Right atrium auricular region (tissue), 2 donors: Measurements from ENCODE around the gene BCAN. TPM values are rescaled to one million over a fixed set of nuclear protein-coding genes. Genes with fewer than 3 reads are reported as not detected.
"Not testable (repeated sequence)": the region's sequence is repeated elsewhere in the genome, so short reads cannot be mapped to it uniquely, and the experiment has no call there.

ENCODE experiments used
- DNase-seq: peaks from one replicate; pipeline ENCODE4 v3.0.0-alpha.2; 2019; ENCODE audit warnings: low spot score
- H3K27ac ChIP-seq, 2 donors: fragments of 200-600 bp; sonication (generic); 1 replicate in 1 of 2; 2 replicates in 1 of 2; pipeline ENCODE4 v1.5.1; 2016 to 2019
- H3K27me3 ChIP-seq, 2 donors: fragments of 200-600 bp; sonication (generic); one replicate each; pipeline versions ENCODE4 v1.5.1 to v1.6.0; 2017 to 2019
- H3K36me3 ChIP-seq: fragments of 200-600 bp; sonication (generic); one replicate; pipeline ENCODE4 v1.5.1; 2016
- H3K4me1 ChIP-seq, 2 donors: fragments of 200-600 bp; sonication (generic); one replicate each; pipeline versions ENCODE4 v1.5.1 to v1.6.0; 2017 to 2019
- H3K4me3 ChIP-seq, 2 donors: fragments of 200-600 bp; sonication (generic); 1 replicate in 1 of 2; 2 replicates in 1 of 2; pipeline ENCODE4 v1.5.1; 2017 to 2019; ENCODE audit warnings: mild to moderate bottlenecking in 1 of 2, moderate library complexity in 1 of 2
- H3K9me3 ChIP-seq, 2 donors: fragments of 200-600 bp; sonication (generic); one replicate each; pipeline ENCODE4 v1.5.1; 2019
- total RNA-seq, 2 donors: library from RNA; depleted of rRNA; stranded (reverse); fragments of >200 nt; gene quantifications; one replicate each; pipeline ENCODE4 v1.1.0, GENCODE V29; 2016
- TF ChIP-seq, protein P1 (sequence below), 2 donors: fragments of 200-600 bp; sonication (generic); IDR thresholded peaks; one replicate each; pipeline ENCODE4 v1.5.1; 2019; ENCODE audit warnings: antibody characterized with exemption in 2 of 2

Gene BCAN
- total RNA-seq, 2 donors from 2014 or later = not detected

DNA sequence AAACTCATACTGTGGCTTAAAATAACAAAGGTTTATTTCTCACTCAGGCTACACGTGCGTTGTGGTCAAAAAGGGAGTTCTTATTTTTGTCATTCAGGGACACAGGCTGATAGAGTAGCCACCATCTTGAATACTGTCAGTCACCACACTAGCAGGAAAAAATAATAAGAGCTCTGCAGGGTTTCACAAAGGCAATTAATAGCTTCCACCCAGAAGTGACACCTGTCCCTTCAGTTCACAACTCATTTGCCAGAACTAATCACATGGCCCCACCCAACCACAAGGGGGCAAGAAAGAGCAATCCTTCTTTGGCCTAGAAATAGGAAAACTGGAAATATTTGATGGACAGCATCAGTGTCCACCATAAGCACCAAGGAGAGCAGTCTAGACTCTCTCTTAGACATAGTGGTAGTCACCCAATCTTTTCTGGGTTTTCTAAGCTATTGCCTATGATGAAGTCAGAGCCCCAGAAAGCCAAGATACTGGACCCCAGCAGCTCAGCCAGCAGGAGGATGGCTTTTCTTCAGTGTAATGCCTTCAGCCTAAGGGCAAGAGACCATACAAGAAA is 14.5 kb upstream of the BCAN start:
- Histone ChIP-seq H3K4me1 (peaks cover 0 to 28% of the 10 kb centered on the region in 2 donors), H3K27ac (no peak overlapping the region), H3K27me3 (peaks cover 8 to 25% of the 10 kb centered on the region in 2 donors), H3K36me3 (no peaks in the 10 kb centered on the region), H3K4me3 (no peak overlapping the region), H3K9me3 (no peaks in the 10 kb centered on the region)
- no peak for DNase-seq
- TF ChIP-seq, protein P1, sequence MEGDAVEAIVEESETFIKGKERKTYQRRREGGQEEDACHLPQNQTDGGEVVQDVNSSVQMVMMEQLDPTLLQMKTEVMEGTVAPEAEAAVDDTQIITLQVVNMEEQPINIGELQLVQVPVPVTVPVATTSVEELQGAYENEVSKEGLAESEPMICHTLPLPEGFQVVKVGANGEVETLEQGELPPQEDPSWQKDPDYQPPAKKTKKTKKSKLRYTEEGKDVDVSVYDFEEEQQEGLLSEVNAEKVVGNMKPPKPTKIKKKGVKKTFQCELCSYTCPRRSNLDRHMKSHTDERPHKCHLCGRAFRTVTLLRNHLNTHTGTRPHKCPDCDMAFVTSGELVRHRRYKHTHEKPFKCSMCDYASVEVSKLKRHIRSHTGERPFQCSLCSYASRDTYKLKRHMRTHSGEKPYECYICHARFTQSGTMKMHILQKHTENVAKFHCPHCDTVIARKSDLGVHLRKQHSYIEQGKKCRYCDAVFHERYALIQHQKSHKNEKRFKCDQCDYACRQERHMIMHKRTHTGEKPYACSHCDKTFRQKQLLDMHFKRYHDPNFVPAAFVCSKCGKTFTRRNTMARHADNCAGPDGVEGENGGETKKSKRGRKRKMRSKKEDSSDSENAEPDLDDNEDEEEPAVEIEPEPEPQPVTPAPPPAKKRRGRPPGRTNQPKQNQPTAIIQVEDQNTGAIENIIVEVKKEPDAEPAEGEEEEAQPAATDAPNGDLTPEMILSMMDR (IDR thresholded peaks at IDR 0.05) = peak; percentile 59 to 72

DNA sequence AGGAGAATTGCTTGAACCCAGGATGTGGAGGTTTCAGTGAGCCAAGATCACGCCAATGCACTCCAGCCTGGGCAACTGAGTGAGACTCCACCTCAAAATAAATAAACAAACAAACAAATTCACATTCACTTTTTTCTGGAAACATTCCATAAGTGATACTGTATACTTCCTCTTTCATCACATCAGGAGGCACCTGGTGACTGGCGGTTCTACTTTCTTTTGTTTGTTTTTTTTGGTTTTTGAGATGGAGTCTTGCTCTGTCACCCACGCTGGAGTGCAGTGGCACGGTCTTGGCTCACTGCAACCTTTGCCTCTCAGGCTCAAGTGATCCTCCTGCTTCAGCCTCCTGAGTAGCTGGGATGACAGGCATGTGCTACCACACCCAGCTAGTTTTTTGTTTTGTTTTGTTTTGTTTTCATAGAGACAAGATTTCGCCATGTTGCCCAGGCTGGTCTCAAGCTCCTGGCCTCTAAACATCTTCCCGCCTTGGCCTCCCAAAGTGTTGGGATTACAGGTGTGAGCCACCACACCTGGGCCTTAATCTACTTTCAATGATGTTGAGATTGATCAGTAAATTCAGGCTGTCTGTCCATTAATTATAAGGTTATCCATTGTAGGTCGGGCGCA is 12.0 kb upstream of the BCAN start:
- no peak for DNase-seq
- H3K4me3 ChIP-seq = no peak overlapping the region
- H3K4me1 ChIP-seq = peaks cover 0 to 11% of the 10 kb centered on the region in 2 donors
- H3K9me3 ChIP-seq = no peaks in the 10 kb centered on the region
- peaks cover 3 to 15% of the 10 kb centered on the region in 2 donors for H3K27me3 ChIP-seq
- H3K36me3 ChIP-seq = no peaks in the 10 kb centered on the region
- TF ChIP-seq, protein P1 (IDR thresholded peaks at IDR 0.05) = no peak
- no peak overlapping the region for H3K27ac ChIP-seq

DNA sequence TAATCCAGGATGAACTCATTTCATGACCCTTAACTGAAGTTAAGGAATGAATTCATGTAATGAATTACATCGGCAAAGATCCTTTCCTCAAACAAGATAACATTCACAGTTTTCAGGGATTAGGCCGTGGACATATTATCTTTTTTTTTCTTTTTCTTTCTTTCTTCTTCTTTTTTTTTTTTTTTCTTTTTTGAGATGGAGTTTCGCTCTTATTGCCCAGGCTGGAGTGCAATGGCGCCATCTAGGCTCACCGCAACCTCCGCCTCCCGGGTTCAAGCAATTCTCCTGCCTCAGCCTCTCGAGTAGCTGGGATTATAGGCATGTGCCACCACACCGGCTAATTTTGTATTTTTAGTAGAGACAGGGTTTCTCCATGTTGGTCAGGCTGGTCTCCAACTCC is 10.8 kb upstream of the BCAN start:
- H3K27me3 ChIP-seq, DNase-seq: not testable (repeated sequence)

DNA sequence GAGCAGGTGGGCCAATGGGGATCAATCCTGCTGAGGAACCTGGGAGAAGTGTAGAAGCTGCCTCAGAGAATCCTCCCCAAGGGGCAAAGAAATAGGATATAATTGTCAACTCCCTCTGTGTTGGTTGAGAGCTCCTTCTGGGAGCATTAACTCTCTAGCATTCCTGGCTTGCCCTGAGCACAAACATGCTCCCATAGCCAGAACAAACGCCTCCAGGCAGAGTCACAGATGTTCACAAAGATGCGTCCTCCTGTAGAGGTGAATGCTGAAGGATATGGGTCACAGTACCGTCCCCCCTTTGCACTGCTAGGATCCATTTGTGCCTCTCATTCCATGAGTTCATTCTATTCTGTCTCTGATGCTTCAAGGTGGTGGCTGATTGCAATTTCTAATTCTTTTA is 9.6 kb upstream of the BCAN start:
- Histone ChIP-seq H3K27me3 (no peaks in the 10 kb centered on the region), H3K4me1 (no peaks in the 10 kb centered on the region), H3K27ac (no peak overlapping the region), H3K4me3 (no peak overlapping the region), H3K9me3 (no peaks in the 10 kb centered on the region), H3K36me3 (no peaks in the 10 kb centered on the region)
- TF ChIP-seq, protein P1 (IDR thresholded peaks at IDR 0.05) = no peak
- no peak for DNase-seq

More for the DNA sequence above, 10.8 kb upstream of the BCAN start:
- not testable (repeated sequence) for H3K9me3 ChIP-seq, H3K4me3 ChIP-seq, H3K36me3 ChIP-seq, H3K27ac ChIP-seq, H3K4me1 ChIP-seq

DNA sequence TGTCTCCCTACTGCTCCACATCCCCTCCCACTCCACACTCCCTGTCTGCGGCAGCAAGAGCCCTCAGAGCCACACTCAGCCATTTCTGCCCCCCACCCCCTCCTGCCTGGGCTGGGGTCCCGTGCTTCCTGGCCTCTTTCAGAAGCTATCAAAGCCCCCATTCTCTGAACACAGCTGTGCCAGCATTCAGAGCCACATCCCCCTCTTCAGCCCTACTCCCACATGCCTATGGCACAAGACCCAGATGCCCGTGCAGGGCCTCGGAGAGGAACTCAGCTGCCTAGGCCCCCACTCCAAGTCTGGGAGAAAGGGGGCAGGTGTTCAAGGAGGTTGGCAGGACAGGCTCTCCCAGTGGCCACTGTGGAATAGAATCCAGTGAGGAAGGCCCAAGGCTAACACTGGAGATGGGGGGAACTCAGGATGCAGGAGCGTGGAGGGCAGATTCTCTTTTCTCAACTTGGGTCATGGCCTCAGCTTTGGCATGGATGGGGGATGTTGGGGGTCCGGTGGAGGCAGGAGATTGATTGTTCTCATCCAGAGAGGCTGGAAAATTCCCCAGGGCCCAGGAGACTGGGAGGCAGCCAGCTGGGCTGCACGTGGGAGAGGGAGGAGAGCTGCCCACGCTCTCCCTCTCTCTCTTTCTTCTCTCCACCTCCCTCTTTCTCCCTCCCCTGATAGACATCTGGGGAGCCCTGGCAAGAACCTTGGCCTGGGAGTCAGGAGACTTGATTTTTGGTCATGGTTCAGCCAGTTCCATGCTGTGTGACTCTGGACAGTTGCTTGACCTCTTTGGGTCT is 3.5 kb upstream of the BCAN start:
- peaks cover 3 to 13% of the 10 kb centered on the region in 2 donors for H3K27me3 ChIP-seq
- no peak for DNase-seq
- no peaks in the 10 kb centered on the region for H3K36me3 ChIP-seq
- H3K9me3 ChIP-seq = no peaks in the 10 kb centered on the region
- TF ChIP-seq, protein P1 (IDR thresholded peaks at IDR 0.05) = no peak
- H3K27ac ChIP-seq = no peak overlapping the region
- peaks cover 0 to 19% of the 10 kb centered on the region in 2 donors for H3K4me1 ChIP-seq
- H3K4me3 ChIP-seq = no peak overlapping the region

DNA sequence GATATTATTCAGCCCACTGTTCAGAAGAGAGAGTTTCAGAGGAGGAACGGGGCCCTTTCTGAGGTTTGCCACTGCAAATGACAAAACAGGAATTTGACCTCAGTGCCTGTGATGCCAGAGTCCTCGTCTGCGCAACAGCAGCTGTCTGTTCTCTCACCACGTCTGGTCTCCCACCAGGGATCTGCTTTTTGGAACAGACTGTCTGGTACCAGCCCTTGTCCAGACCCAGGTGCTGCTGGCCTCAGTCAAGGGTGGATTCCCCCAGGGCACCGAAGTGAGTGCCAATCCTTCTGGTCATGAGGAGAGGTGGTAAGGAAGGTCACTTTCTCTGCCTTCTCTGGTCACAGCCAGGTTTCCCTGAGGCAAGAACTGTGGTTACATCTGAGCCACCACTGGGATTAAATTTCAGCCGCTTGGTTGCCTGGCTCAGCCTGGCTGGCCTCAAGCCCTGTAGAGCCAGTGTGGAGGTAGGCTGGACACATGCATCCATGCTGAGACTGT is 2.3 kb upstream of the BCAN start:
- H3K27me3 ChIP-seq = peaks cover 3 to 13% of the 10 kb centered on the region in 2 donors
- peaks cover 0 to 19% of the 10 kb centered on the region in 2 donors for H3K4me1 ChIP-seq
- H3K36me3 ChIP-seq = no peaks in the 10 kb centered on the region
- TF ChIP-seq, protein P1 (IDR thresholded peaks at IDR 0.05) = no peak
- H3K9me3 ChIP-seq = no peaks in the 10 kb centered on the region
- no peak overlapping the region for H3K4me3 ChIP-seq
- DNase-seq = no peak
- H3K27ac ChIP-seq = no peak overlapping the region
